ENCODE measurements around the gene NDUFB6.
"Not testable (repeated sequence)": the region's sequence is repeated elsewhere in the genome, so short reads cannot be mapped to it uniquely, and the experiment has no call there.

The NDUFB6 gene

GRCh38 chr9:32554107-32554506 lies 18.9 kb downstream of the NDUFB6 start:
- DNase-seq (ENCODE audit: low read depth), result peak; percentile 60
- TF ChIP-seq CTCF (IDR thresholded peaks at IDR 0.05; ENCODE audit: low read length, missing control alignments), result no peak
- H3K4me3 ChIP-seq (replicated peaks; ENCODE audit: low read depth, low read length), result no peak overlapping the region

GRCh38 chr9:32552172-32552872 lies 20.6 kb downstream of the NDUFB6 start, which contains the start of the genes SMIM27 and TOPORS:
TSS of gene SMIM27 (plus strand) at chr9:32552327. CDS start at chr9:32552435, 108 bp downstream.
TSS of gene TOPORS (minus strand) at chr9:32552586. CDS start at chr9:32552436, 150 bp downstream.
- DNase-seq (ENCODE audit: low read depth), result peak; percentile 91
- no peak for TF ChIP-seq CTCF (IDR thresholded peaks at IDR 0.05; ENCODE audit: low read length, missing control alignments)
- H3K4me3 ChIP-seq (replicated peaks; ENCODE audit: low read depth, low read length), result peak within 1 kb of the TSS; percentile 87

GRCh38 chr9:32551276-32552051 lies 21.5 kb downstream of the NDUFB6 start:
- peak overlapping the region; percentile 87 for H3K4me3 ChIP-seq (replicated peaks; ENCODE audit: low read depth, low read length)
- TF ChIP-seq CTCF (IDR thresholded peaks at IDR 0.05; ENCODE audit: low read length, missing control alignments), result no peak
- DNase-seq (ENCODE audit: low read depth), result peak; percentile 51

GRCh38 chr9:32550562-32551275 lies 22.2 kb downstream of the NDUFB6 start:
- peak; percentile 94 for DNase-seq (ENCODE audit: low read depth)
- peak overlapping the region; percentile 87 for H3K4me3 ChIP-seq (replicated peaks; ENCODE audit: low read depth, low read length)
- TF ChIP-seq CTCF (IDR thresholded peaks at IDR 0.05; ENCODE audit: low read length, missing control alignments), result no peak

GRCh38 chr9:32550150-32550561 lies 22.8 kb downstream of the NDUFB6 start:
- TF ChIP-seq CTCF (IDR thresholded peaks at IDR 0.05; ENCODE audit: low read length, missing control alignments), result peak; percentile 32
- H3K4me3 ChIP-seq (replicated peaks; ENCODE audit: low read depth, low read length), result peak overlapping the region; percentile 87
- peak; percentile 45 for DNase-seq (ENCODE audit: low read depth)

- DNase-seq (ENCODE audit: low read depth); H3K4me3 ChIP-seq (replicated peaks; ENCODE audit: low read depth, low read length): not testable (repeated sequence)
These were observed 24.7 kb downstream of the NDUFB6 start for GRCh38 chr9:32548213-32548612.

- no peak overlapping the region for H3K4me3 ChIP-seq (replicated peaks; ENCODE audit: low read depth, low read length)
- no peak for DNase-seq (ENCODE audit: low read depth)
- TF ChIP-seq CTCF (IDR thresholded peaks at IDR 0.05; ENCODE audit: low read length, missing control alignments), result no peak
These were observed 27.1 kb downstream of the NDUFB6 start for GRCh38 chr9:32545884-32546283.
